Glutamatergic neuron (in vitro differentiated cells): Measurements from ENCODE around the gene HIPK2. TPM values are rescaled to one million over a fixed set of nuclear protein-coding genes. Genes with fewer than 3 reads are reported as not detected.

Experiments used
- DNase-seq: peaks from one replicate; pipeline ENCODE4 v3.0.0; 2022
- H3K27ac Mint-ChIP-seq: one replicate; pipeline ENCODE4 v1.8.0; 2020; ENCODE audit warnings: mild to moderate bottlenecking, mixed read lengths, inconsistent platforms; ENCODE audit not compliant: unreplicated experiment
- H3K27me3 Mint-ChIP-seq: one replicate; pipeline ENCODE4 v1.8.0; 2020; ENCODE audit warnings: mild to moderate bottlenecking, moderate library complexity, mixed read lengths, inconsistent platforms; ENCODE audit not compliant: unreplicated experiment
- H3K36me3 Mint-ChIP-seq: one replicate; pipeline ENCODE4 v1.8.0; 2020; ENCODE audit warnings: mild to moderate bottlenecking, mixed read lengths, inconsistent platforms; ENCODE audit not compliant: unreplicated experiment
- H3K4me1 Mint-ChIP-seq: one replicate; pipeline ENCODE4 v1.8.0; 2020; ENCODE audit warnings: mild to moderate bottlenecking, low read depth, mixed read lengths, inconsistent platforms; ENCODE audit not compliant: unreplicated experiment
- H3K4me3 Mint-ChIP-seq: one replicate; pipeline ENCODE4 v1.8.0; 2020; ENCODE audit warnings: mild to moderate bottlenecking, mixed read lengths, inconsistent platforms; ENCODE audit not compliant: unreplicated experiment
- H3K9me3 Mint-ChIP-seq: one replicate; pipeline ENCODE4 v1.8.0; 2020; ENCODE audit warnings: mild to moderate bottlenecking, moderate library complexity, mixed read lengths, inconsistent platforms; ENCODE audit not compliant: unreplicated experiment
- CTCF ChIP-seq: fragments of 200-600 bp; sonication (generic); IDR thresholded peaks from one replicate; pipeline ENCODE4 v1.5.0; 2021; ENCODE audit not compliant: partially characterized antibody, unreplicated experiment
- total RNA-seq: library from RNA; stranded (reverse); fragmentation: NEBNext Ultra II Directional; extraction: Animal tissue kit (Norgen Biotek cat#: 25700); gene quantifications from one replicate; pipeline ENCODE4 v1.2.1, GENCODE V29; 2021; ENCODE audit not compliant: unreplicated experiment

The HIPK2 gene
- total RNA-seq, 1 donor from 2014 or later = 36.9 TPM

GRCh38 chr7:139667377-139667776 lies 110.4 kb downstream of the HIPK2 start:
- no peak for TF ChIP-seq CTCF
- Mint-ChIP-seq H3K27ac (no peak overlapping the region), H3K27me3 (peaks cover 3% of the 10 kb centered on the region), H3K9me3 (peaks cover 2% of the 10 kb centered on the region), H3K36me3 (no peaks in the 10 kb centered on the region), H3K4me1 (peaks cover 14% of the 10 kb centered on the region), H3K4me3 (no peak overlapping the region)
- no peak for DNase-seq

- TF ChIP-seq CTCF = no peak
- Mint-ChIP-seq H3K27me3 (peaks cover 3% of the 10 kb centered on the region), H3K36me3 (no peaks in the 10 kb centered on the region), H3K9me3 (peaks cover 2% of the 10 kb centered on the region), H3K4me3 (no peak overlapping the region), H3K4me1 (peaks cover 14% of the 10 kb centered on the region), H3K27ac (no peak overlapping the region)
- no peak for DNase-seq
Measured at GRCh38 chr7:139666501-139666900, 111.3 kb downstream of the HIPK2 start.

- no peak for DNase-seq
- Mint-ChIP-seq H3K9me3 (peaks cover 2% of the 10 kb centered on the region), H3K27ac (no peak overlapping the region), H3K4me1 (peaks cover 19% of the 10 kb centered on the region), H3K36me3 (no peaks in the 10 kb centered on the region), H3K27me3 (peaks cover 3% of the 10 kb centered on the region), H3K4me3 (no peak overlapping the region)
- TF ChIP-seq CTCF = no peak
Measured at GRCh38 chr7:139664434-139664833, 113.4 kb downstream of the HIPK2 start.

GRCh38 chr7:139663608-139664177 lies 114.1 kb downstream of the HIPK2 start:
- H3K9me3 Mint-ChIP-seq = peaks cover 2% of the 10 kb centered on the region
- H3K27me3 Mint-ChIP-seq = peaks cover 3% of the 10 kb centered on the region
- DNase-seq = no peak
- H3K27ac Mint-ChIP-seq = no peak overlapping the region
- H3K4me1 Mint-ChIP-seq = peaks cover 16% of the 10 kb centered on the region
- H3K4me3 Mint-ChIP-seq = no peak overlapping the region
- TF ChIP-seq CTCF = no peak
- H3K36me3 Mint-ChIP-seq = no peaks in the 10 kb centered on the region

GRCh38 chr7:139661903-139662302 lies 115.9 kb downstream of the HIPK2 start:
- peaks cover 2% of the 10 kb centered on the region for H3K9me3 Mint-ChIP-seq
- H3K27ac Mint-ChIP-seq = no peak overlapping the region
- no peaks in the 10 kb centered on the region for H3K36me3 Mint-ChIP-seq
- peaks cover 16% of the 10 kb centered on the region for H3K4me1 Mint-ChIP-seq
- no peak for DNase-seq
- no peak for TF ChIP-seq CTCF
- H3K27me3 Mint-ChIP-seq = peaks cover 3% of the 10 kb centered on the region
- H3K4me3 Mint-ChIP-seq = no peak overlapping the region
